WTC11 (cell line): ENCODE measurements around the gene TMPRSS11D. TPM values are rescaled to one million over a fixed set of nuclear protein-coding genes. Genes with fewer than 3 reads are reported as not detected.

Experiments
- total RNA-seq: library from RNA; stranded (reverse); gene quantifications from 3 replicates; pipeline ENCODE4 v1.2.3, GENCODE V29; 2021

TMPRSS11D gene
- total RNA-seq, 1 experiment from 2014 or later = not detected

Other genes with a start within 250 kb of the TMPRSS11D start
- 71.5 to 81.5 TPM (median 79.0 TPM) in 3 replicates for gene UBA6, start 182.8 kb downstream of the TMPRSS11D start, total RNA-seq
- gene GNRHR, start 129.6 kb downstream of the TMPRSS11D start, total RNA-seq = not detected in 3 replicates
- not detected in 3 replicates for gene TMPRSS11A, start 79.5 kb upstream of the TMPRSS11D start, total RNA-seq
- not detected in 3 replicates for gene TMPRSS11F, start 245.9 kb upstream of the TMPRSS11D start, total RNA-seq